ENCODE measurements around the gene PLXNA2.

DNA sequence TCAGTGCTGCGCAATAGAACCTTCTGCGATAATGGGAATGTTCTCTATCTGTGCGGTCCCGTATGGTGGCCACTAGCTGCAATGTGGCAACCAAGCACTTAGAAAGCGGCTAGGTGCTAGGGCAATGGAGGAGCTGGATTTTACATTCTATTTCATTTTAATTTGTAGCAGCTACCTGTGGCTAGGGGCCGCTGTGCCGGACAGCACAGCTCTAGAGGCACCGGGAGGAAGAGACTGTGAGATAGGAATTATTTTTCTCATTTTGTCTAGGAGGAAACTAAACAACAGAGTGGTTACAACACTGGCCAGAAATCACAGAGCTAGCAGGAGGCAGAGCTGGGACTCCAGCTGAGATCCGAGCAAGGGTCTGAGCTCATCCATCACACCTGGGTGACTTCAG is 202.7 kb downstream of the PLXNA2 start:
- TF ChIP-seq, protein P1, sequence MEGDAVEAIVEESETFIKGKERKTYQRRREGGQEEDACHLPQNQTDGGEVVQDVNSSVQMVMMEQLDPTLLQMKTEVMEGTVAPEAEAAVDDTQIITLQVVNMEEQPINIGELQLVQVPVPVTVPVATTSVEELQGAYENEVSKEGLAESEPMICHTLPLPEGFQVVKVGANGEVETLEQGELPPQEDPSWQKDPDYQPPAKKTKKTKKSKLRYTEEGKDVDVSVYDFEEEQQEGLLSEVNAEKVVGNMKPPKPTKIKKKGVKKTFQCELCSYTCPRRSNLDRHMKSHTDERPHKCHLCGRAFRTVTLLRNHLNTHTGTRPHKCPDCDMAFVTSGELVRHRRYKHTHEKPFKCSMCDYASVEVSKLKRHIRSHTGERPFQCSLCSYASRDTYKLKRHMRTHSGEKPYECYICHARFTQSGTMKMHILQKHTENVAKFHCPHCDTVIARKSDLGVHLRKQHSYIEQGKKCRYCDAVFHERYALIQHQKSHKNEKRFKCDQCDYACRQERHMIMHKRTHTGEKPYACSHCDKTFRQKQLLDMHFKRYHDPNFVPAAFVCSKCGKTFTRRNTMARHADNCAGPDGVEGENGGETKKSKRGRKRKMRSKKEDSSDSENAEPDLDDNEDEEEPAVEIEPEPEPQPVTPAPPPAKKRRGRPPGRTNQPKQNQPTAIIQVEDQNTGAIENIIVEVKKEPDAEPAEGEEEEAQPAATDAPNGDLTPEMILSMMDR (IDR thresholded peaks at IDR 0.05) = no peak
- no peak for TF ChIP-seq POLR2A (IDR thresholded peaks at IDR 0.05)
